Body of pancreas (tissue), 4 donors: ENCODE results near the gene SCN8A. TPM values are rescaled to one million over a fixed set of nuclear protein-coding genes. Genes with fewer than 3 reads are reported as not detected.

ENCODE experiments used
- ATAC-seq: fragments of 150-250 bp; one replicate; pipeline ENCODE4 v1.9.1; 2016
- DNase-seq, 4 donors: peaks; one replicate each; pipeline ENCODE4 v3.0.0-alpha.2; 2019
- H3K27ac ChIP-seq, 4 donors: fragments of 200-600 bp; sonication (generic); 1 replicate in 3 of 4; 2 replicates in 1 of 4; pipeline versions ENCODE4 v1.5.1 to v1.6.1; 2016 to 2019; ENCODE audit warnings: mild to moderate bottlenecking in 1 of 4, mixed read lengths in 1 of 4, moderate library complexity in 1 of 4
- H3K27me3 ChIP-seq, 2 donors: fragments of 200-600 bp; sonication (generic); one replicate each; pipeline ENCODE4 v1.6.0; 2016; ENCODE audit warnings: mild to moderate bottlenecking in 1 of 2
- H3K36me3 ChIP-seq, 2 donors: fragments of 200-600 bp; sonication (generic); replicated peaks in 1 of 2; 2 replicates each; pipeline ENCODE4 v1.5.1; 2016; ENCODE audit warnings: low read depth in 2 of 2; ENCODE audit not compliant: insufficient read depth in 1 of 2
- H3K4me1 ChIP-seq: fragments of 200-600 bp; sonication (generic); one replicate; pipeline ENCODE4 v1.6.0; 2016
- H3K4me3 ChIP-seq, 2 donors: fragments of 200-600 bp; sonication (generic); 1 replicate in 1 of 2; 2 replicates in 1 of 2; pipeline ENCODE4 v1.5.1; 2016 to 2019
- H3K9me3 ChIP-seq, 3 donors: fragments of 200-600 bp; sonication (generic); 1 replicate in 2 of 3; 2 replicates in 1 of 3; pipeline ENCODE4 v1.5.1; 2016
- POLR2A ChIP-seq, 3 donors: fragments of 450-650 bp; IDR thresholded peaks; one replicate each; pipeline ENCODE4 v1.6.1; 2016; ENCODE audit warnings: antibody characterized with exemption in 3 of 3, mild to moderate bottlenecking in 2 of 3
- WGBS, 2 donors: methylation state at CpG; one replicate each; pipeline ENCODE4 v1.1.5; 2017; 5-methylcytosine and 5-hydroxymethylcytosine counted together
- intact Hi-C: fragments of 100-400 bp; cut with DNase I; formaldehyde crosslinking; loops from one replicate; pipeline ENCODE4 v1.15.1; 2023
- total RNA-seq, 2 donors: library from RNA; depleted of rRNA; stranded (reverse); fragments of >200 nt; gene quantifications; one replicate each; pipeline ENCODE4 v1.1.0, GENCODE V29; 2016
- TF ChIP-seq, protein P1 (sequence below), 7 experiments: fragments of 450-650 bp in 4 of 7; fragments of 200-600 bp in 3 of 7; sonication (generic) in 3 of 7; IDR thresholded peaks; one replicate each; pipeline ENCODE4 v1.5.1; 2016 to 2019; ENCODE audit warnings: antibody characterized with exemption in 7 of 7

Gene SCN8A
- total RNA-seq, 2 donors from 2014 or later: 4.9 to 11.2 TPM

DNA sequence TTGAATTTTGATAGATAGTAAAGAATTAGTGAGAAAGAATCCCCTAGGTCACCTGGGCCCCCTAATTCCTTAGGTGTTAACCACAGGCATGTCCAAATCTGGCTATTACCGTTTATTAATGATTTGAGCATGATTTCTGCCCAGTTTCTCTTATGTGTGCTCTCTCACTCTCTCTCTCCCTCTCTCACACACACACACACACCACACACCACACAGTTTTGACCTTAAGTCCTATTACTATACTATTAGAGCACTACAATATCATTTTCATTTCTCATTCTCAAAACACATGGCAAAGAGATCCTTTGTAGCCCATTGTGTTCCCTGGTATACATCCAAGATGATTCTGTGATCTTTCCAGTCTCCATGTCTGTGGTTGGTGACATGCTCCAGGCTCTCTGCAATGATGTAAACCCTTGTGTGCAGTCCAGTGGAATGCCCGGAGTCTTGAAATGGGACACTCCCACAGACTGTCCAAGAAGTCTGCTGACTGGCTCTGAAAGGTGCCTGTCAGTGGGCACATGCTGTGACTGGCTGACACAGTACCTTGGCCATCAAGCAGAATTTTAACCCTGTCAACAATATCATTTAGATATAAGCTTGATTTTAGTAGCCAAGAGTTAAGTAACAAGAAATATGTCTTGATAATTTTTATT, 161.3 kb downstream of the SCN8A start:
- no peaks in the 10 kb centered on the region for H3K27me3 ChIP-seq
- peaks cover 21% of the 10 kb centered on the region for H3K4me1 ChIP-seq
- ATAC-seq: peak; percentile 77
- no peak for TF ChIP-seq POLR2A (IDR thresholded peaks at IDR 0.05)
- TF ChIP-seq, protein P1, sequence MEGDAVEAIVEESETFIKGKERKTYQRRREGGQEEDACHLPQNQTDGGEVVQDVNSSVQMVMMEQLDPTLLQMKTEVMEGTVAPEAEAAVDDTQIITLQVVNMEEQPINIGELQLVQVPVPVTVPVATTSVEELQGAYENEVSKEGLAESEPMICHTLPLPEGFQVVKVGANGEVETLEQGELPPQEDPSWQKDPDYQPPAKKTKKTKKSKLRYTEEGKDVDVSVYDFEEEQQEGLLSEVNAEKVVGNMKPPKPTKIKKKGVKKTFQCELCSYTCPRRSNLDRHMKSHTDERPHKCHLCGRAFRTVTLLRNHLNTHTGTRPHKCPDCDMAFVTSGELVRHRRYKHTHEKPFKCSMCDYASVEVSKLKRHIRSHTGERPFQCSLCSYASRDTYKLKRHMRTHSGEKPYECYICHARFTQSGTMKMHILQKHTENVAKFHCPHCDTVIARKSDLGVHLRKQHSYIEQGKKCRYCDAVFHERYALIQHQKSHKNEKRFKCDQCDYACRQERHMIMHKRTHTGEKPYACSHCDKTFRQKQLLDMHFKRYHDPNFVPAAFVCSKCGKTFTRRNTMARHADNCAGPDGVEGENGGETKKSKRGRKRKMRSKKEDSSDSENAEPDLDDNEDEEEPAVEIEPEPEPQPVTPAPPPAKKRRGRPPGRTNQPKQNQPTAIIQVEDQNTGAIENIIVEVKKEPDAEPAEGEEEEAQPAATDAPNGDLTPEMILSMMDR (IDR thresholded peaks at IDR 0.05): no peak
- intact Hi-C loops: no loop called here
- peak; percentile 61 to 79 (median 72) for DNase-seq
- no peaks in the 10 kb centered on the region for H3K9me3 ChIP-seq
- H3K27ac ChIP-seq: peak overlapping the region in 3 of 4 donors; percentile 40 to 63 (median 57)
- no peak overlapping the region for H3K4me3 ChIP-seq
- H3K36me3 ChIP-seq: no peaks in the 10 kb centered on the region
- WGBS, 2 donors: 50 to 62% methylated on average over 2 of the region's 2 CpGs

DNA sequence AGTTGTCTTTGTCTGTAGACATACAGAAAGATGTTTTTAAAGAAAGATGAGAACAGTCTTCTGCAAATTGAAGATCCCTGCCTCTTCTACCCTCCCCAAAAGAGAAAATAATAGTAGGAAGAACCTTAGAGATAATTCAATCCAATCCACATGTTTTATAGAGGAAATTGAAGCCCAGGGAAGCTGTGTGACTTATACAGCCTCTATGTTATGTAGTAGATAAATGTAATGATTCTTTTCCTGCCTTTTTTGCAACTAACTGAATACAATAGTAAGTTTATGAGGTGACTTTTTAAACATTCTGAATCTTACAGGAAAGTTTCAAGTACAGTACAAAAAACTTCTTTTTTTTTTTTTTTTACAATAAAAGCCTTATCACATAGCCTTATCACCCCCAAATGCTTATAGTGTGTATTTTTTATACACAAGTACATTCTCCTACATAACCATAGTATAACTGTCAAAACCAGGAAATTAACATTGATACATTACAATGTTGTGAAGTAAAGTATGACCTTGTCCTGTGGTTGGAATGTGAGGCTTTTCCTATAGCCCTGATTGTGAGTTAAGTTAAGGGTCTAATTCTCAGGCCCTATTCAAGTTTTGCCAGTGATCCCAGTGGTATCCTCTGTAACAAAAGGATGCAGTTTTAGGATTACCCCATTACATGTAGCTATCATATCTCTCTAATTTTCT, 163.1 kb downstream of the SCN8A start:
- intact Hi-C loops: no loop called here
- peaks cover 11% of the 10 kb centered on the region for H3K4me1 ChIP-seq
- no peak overlapping the region for H3K27ac ChIP-seq
- no peaks in the 10 kb centered on the region for H3K27me3 ChIP-seq
- TF ChIP-seq, protein P1 (IDR thresholded peaks at IDR 0.05): no peak
- no peak for TF ChIP-seq POLR2A (IDR thresholded peaks at IDR 0.05)
- ATAC-seq (no peak), DNase-seq (no peak)
- H3K36me3 ChIP-seq: no peaks in the 10 kb centered on the region
- H3K9me3 ChIP-seq: no peaks in the 10 kb centered on the region
- no peak overlapping the region for H3K4me3 ChIP-seq

DNA sequence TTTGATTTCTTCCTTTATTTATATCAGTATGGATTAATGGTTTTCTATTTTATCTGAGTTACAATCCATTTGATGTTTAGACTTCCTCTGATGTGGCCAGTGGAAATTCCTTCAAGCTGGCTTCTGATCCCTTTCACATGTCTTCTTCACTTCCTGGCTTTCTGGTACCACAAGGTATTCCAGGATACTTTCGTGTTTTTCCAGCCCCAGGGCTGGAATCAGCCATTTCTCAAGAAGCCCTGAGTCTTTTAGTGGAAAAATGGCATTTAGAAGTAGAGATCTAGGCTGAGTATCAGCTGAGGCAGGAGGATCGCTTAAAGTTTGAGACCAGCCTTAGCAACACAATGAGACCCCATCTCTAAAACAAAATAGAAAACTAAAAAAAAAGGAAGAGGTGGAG, 164.2 kb downstream of the SCN8A start:
- Histone ChIP-seq H3K9me3 (no peaks in the 10 kb centered on the region), H3K27me3 (no peaks in the 10 kb centered on the region), H3K4me1 (peaks cover 11% of the 10 kb centered on the region), H3K36me3 (no peaks in the 10 kb centered on the region), H3K27ac (no peak overlapping the region), H3K4me3 (no peak overlapping the region)
- TF ChIP-seq, protein P1 (IDR thresholded peaks at IDR 0.05): no peak
- TF ChIP-seq POLR2A (IDR thresholded peaks at IDR 0.05): no peak
- no peak for ATAC-seq
- no peak for DNase-seq
- 84 to 88% methylated on average over 2 of the region's 2 CpGs for WGBS, 2 donors
- intact Hi-C loops: no loop called here

DNA sequence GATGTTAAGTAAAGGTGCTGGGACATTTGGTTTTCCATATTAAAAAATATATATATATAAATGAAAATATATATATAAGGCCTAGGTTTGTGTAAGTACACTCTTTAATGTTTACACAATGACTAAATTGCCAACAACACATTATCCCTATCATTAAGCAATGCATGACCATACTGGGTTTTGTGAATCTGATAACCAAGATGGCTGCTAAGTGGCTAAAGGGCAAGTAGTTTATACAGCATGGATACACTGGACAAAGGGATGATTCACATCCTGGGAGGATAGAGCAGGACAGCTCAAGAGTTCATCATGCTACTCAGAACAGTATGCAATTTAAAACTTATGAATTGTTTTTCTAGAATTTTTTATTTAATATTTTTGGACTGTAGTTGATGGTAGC, 168.1 kb downstream of the SCN8A start:
- intact Hi-C loops: no loop called here
- no peaks in the 10 kb centered on the region for H3K36me3 ChIP-seq
- no peaks in the 10 kb centered on the region for H3K9me3 ChIP-seq
- no peak for DNase-seq
- H3K27me3 ChIP-seq: no peaks in the 10 kb centered on the region
- no peaks in the 10 kb centered on the region for H3K4me1 ChIP-seq
- H3K27ac ChIP-seq: no peak overlapping the region
- ATAC-seq: no peak
- TF ChIP-seq POLR2A (IDR thresholded peaks at IDR 0.05): no peak
- TF ChIP-seq, protein P1 (IDR thresholded peaks at IDR 0.05): no peak
- no peak overlapping the region for H3K4me3 ChIP-seq

DNA sequence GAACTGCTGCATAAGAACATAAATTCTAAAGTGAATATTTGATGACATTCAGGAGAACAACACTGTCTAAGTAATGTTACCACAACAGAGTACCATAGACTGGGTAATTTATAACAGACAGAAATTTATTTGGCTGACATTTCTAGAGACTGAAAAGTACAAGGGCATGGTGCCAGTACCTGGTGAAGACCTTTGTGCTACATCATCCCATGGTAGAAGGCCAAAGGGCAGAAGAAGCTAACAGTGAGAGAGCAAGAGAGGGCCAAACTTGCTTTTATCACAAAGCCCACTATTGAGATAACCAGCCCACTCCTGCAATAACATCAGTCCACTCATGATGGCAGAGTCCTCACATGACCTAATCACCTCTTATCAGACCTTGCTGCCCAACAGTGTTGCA, 168.7 kb downstream of the SCN8A start:
- Histone ChIP-seq H3K27me3 (no peaks in the 10 kb centered on the region), H3K9me3 (no peaks in the 10 kb centered on the region), H3K4me3 (no peak overlapping the region), H3K36me3 (no peaks in the 10 kb centered on the region), H3K27ac (no peak overlapping the region), H3K4me1 (no peaks in the 10 kb centered on the region)
- DNase-seq: no peak
- TF ChIP-seq, protein P1 (IDR thresholded peaks at IDR 0.05): no peak
- TF ChIP-seq POLR2A (IDR thresholded peaks at IDR 0.05): no peak
- intact Hi-C loops: no loop called here
- no peak for ATAC-seq
